Right atrium auricular region (tissue), 2 donors: ENCODE results near the gene DLL3. TPM values are rescaled to one million over a fixed set of nuclear protein-coding genes. Genes with fewer than 3 reads are reported as not detected.

Experiments
- DNase-seq: peaks from one replicate; pipeline ENCODE4 v3.0.0-alpha.2; 2019; ENCODE audit warnings: low spot score
- H3K27ac ChIP-seq, 2 donors: fragments of 200-600 bp; sonication (generic); 1 replicate in 1 of 2; 2 replicates in 1 of 2; pipeline ENCODE4 v1.5.1; 2016 to 2019
- H3K27me3 ChIP-seq, 2 donors: fragments of 200-600 bp; sonication (generic); one replicate each; pipeline versions ENCODE4 v1.5.1 to v1.6.0; 2017 to 2019
- H3K36me3 ChIP-seq: fragments of 200-600 bp; sonication (generic); one replicate; pipeline ENCODE4 v1.5.1; 2016
- H3K4me1 ChIP-seq, 2 donors: fragments of 200-600 bp; sonication (generic); one replicate each; pipeline versions ENCODE4 v1.5.1 to v1.6.0; 2017 to 2019
- H3K4me3 ChIP-seq, 2 donors: fragments of 200-600 bp; sonication (generic); 1 replicate in 1 of 2; 2 replicates in 1 of 2; pipeline ENCODE4 v1.5.1; 2017 to 2019; ENCODE audit warnings: mild to moderate bottlenecking in 1 of 2, moderate library complexity in 1 of 2
- H3K9me3 ChIP-seq, 2 donors: fragments of 200-600 bp; sonication (generic); one replicate each; pipeline ENCODE4 v1.5.1; 2019
- total RNA-seq, 2 donors: library from RNA; depleted of rRNA; stranded (reverse); fragments of >200 nt; gene quantifications; one replicate each; pipeline ENCODE4 v1.1.0, GENCODE V29; 2016
- TF ChIP-seq, protein P1 (sequence below), 2 donors: fragments of 200-600 bp; sonication (generic); IDR thresholded peaks; one replicate each; pipeline ENCODE4 v1.5.1; 2019; ENCODE audit warnings: antibody characterized with exemption in 2 of 2

DLL3 gene
- total RNA-seq, 2 donors from 2014 or later, result not detected

DNA sequence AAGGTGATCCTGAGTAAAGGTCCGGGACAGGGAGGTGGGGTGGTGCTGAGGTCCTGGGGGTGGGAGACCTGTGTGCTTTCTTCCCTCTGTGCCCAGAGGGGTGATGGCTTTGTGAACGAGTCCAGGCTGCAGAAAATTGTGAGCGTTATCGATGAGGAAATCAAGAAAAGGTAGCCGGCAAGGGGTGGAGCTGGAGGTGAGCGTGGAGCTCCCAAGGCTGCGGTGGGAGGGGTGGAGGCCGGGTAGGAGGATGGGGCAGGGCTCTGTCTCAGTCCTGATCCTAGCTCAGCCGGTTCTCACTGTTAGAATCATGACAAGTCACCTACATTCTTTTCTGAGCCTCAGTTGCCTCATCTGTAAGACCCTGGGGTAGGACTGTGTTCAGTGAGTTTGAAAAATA, 20.2 kb downstream of the DLL3 start:
- Histone ChIP-seq H3K9me3 (no peaks in the 10 kb centered on the region), H3K36me3 (no peaks in the 10 kb centered on the region), H3K27me3 (peaks cover 8 to 23% of the 10 kb centered on the region in 2 donors), H3K4me1 (peaks cover 0 to 14% of the 10 kb centered on the region in 2 donors), H3K4me3 (no peak overlapping the region), H3K27ac (no peak overlapping the region)
- TF ChIP-seq, protein P1, sequence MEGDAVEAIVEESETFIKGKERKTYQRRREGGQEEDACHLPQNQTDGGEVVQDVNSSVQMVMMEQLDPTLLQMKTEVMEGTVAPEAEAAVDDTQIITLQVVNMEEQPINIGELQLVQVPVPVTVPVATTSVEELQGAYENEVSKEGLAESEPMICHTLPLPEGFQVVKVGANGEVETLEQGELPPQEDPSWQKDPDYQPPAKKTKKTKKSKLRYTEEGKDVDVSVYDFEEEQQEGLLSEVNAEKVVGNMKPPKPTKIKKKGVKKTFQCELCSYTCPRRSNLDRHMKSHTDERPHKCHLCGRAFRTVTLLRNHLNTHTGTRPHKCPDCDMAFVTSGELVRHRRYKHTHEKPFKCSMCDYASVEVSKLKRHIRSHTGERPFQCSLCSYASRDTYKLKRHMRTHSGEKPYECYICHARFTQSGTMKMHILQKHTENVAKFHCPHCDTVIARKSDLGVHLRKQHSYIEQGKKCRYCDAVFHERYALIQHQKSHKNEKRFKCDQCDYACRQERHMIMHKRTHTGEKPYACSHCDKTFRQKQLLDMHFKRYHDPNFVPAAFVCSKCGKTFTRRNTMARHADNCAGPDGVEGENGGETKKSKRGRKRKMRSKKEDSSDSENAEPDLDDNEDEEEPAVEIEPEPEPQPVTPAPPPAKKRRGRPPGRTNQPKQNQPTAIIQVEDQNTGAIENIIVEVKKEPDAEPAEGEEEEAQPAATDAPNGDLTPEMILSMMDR (IDR thresholded peaks at IDR 0.05), result no peak
- DNase-seq, result no peak

GRCh38 chr19:39520541-39521484, 22.1 kb downstream of the DLL3 start:
- Histone ChIP-seq H3K4me3 (no peak overlapping the region), H3K4me1 (peaks cover 0 to 2% of the 10 kb centered on the region in 2 donors), H3K27ac (no peak overlapping the region), H3K36me3 (no peaks in the 10 kb centered on the region), H3K9me3 (no peaks in the 10 kb centered on the region), H3K27me3 (peaks cover 0 to 5% of the 10 kb centered on the region in 2 donors)
- no peak for DNase-seq
- TF ChIP-seq, protein P1 (IDR thresholded peaks at IDR 0.05), result no peak

DNA sequence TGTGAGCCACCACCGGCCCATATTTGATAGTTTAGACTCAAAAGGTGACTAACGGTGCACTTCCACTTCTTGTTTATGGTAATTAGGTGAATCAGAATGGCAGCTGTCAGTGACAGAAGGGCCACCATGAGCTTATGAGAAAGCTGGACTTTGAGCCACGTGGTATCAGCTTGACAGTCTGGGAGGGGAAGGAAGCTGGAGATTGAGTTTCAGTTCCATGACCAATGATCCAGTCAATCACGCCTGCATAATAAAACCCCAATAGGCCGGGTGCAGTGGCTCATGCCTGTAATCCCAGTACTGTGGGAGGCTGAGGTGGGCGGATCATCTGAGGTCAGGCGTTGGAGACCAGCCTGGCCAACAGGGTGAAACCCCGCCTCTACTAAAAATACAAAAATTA, 25.7 kb downstream of the DLL3 start:
- no peaks in the 10 kb centered on the region for H3K36me3 ChIP-seq
- H3K27me3 ChIP-seq, result no peaks in the 10 kb centered on the region
- no peaks in the 10 kb centered on the region for H3K4me1 ChIP-seq
- no peak overlapping the region for H3K27ac ChIP-seq
- H3K9me3 ChIP-seq, result no peaks in the 10 kb centered on the region
- no peak overlapping the region for H3K4me3 ChIP-seq
- TF ChIP-seq, protein P1 (IDR thresholded peaks at IDR 0.05), result no peak
- DNase-seq, result no peak

DNA sequence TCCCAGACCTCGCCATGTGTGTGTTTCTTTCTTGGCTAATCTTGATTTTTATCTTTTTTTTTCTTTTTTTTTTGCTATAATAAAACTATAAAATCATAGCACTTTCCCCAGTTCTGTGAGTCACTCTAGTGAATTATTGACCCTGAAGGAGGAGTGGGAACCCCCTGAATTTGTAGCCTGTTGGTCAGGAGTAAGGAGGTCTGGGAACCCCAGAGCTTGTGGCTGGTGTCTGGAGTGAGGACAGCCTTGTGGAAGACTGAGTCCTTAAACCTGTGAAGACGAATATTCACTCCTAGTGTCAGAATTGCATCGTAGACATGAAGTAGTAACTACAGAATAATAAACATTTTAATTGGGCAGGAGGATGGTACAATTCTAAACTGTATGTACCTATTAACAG, 26.5 kb downstream of the DLL3 start:
- Histone ChIP-seq H3K27me3 (no peaks in the 10 kb centered on the region), H3K9me3 (no peaks in the 10 kb centered on the region), H3K4me1 (no peaks in the 10 kb centered on the region), H3K36me3 (no peaks in the 10 kb centered on the region), H3K27ac (no peak overlapping the region), H3K4me3 (no peak overlapping the region)
- TF ChIP-seq, protein P1 (IDR thresholded peaks at IDR 0.05), result no peak
- DNase-seq, result no peak

GRCh38 chr19:39531834-39532232, 33.1 kb downstream of the DLL3 start:
- H3K4me1 ChIP-seq, result peaks cover 0 to 11% of the 10 kb centered on the region in 2 donors
- H3K9me3 ChIP-seq, result no peaks in the 10 kb centered on the region
- H3K27ac ChIP-seq, result peak overlapping the region; percentile 89 to 91
- H3K27me3 ChIP-seq, result no peaks in the 10 kb centered on the region
- no peaks in the 10 kb centered on the region for H3K36me3 ChIP-seq
- peak overlapping the region; percentile 86 to 96 for H3K4me3 ChIP-seq
- TF ChIP-seq, protein P1 (IDR thresholded peaks at IDR 0.05), result no peak
- no peak for DNase-seq
